HG02798 (cell line): ENCODE measurements around the gene CTTNBP2.

Source experiments
- ATAC-seq: cut with Tn5 transposase; IDR thresholded peaks from one replicate; pipeline ENCODE4 v1.9.1; 2021; ENCODE audit warnings: mild to moderate bottlenecking; ENCODE audit not compliant: unreplicated experiment, poor library complexity

CTTNBP2 gene

GRCh38 chr7:117791877-117792780 lies 81.1 kb downstream of the CTTNBP2 start:
- ATAC-seq, result peak; percentile 74

DNA sequence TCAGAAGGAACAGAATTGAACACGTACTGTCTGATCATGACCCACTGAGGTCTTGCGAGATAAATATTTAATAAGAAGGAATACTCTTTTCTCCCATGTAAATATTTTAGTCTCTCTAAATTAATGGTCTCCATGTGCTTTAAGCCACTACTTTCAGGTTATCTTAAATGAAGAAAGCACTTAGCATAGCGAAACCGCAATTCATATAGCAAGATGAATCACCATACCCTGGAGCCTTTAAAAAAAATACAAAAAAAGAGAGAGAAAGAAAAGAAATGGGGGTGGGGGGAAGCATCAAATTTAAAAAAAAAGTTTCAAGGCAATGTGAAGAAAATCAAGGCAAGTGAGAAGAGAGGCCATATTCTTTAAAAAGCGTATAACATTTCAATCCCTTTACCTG lies 82.5 kb downstream of the CTTNBP2 start:
- no peak for ATAC-seq

GRCh38 chr7:117790251-117790650 lies 83.0 kb downstream of the CTTNBP2 start:
- no peak for ATAC-seq

DNA sequence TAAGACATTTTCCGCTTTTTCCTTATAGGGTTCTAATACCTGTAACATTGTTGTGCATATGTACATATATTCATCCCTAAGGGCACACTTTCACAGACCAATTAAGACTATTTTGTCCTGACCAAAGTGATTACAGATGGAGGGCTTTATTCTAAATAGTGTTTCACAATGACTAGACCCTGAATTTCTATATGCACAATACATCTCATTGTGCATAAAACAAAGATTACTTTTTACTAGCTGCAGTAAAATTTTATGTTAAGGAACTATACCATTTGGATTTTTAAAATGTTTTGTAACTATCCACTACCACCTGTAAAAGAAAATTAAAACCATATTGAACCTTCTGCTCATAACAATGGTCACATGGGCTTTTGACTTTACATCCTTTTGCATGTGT lies 87.8 kb downstream of the CTTNBP2 start:
- no peak for ATAC-seq

- no peak for ATAC-seq
Observed at GRCh38 chr7:117784315-117784714, 88.9 kb downstream of the CTTNBP2 start.

- no peak for ATAC-seq
Observed at GRCh38 chr7:117782761-117783160, 90.5 kb downstream of the CTTNBP2 start.

GRCh38 chr7:117781707-117782106 lies 91.5 kb downstream of the CTTNBP2 start:
- ATAC-seq, result no peak

GRCh38 chr7:117780832-117781231 lies 92.4 kb downstream of the CTTNBP2 start:
- ATAC-seq, result peak; percentile 81

DNA sequence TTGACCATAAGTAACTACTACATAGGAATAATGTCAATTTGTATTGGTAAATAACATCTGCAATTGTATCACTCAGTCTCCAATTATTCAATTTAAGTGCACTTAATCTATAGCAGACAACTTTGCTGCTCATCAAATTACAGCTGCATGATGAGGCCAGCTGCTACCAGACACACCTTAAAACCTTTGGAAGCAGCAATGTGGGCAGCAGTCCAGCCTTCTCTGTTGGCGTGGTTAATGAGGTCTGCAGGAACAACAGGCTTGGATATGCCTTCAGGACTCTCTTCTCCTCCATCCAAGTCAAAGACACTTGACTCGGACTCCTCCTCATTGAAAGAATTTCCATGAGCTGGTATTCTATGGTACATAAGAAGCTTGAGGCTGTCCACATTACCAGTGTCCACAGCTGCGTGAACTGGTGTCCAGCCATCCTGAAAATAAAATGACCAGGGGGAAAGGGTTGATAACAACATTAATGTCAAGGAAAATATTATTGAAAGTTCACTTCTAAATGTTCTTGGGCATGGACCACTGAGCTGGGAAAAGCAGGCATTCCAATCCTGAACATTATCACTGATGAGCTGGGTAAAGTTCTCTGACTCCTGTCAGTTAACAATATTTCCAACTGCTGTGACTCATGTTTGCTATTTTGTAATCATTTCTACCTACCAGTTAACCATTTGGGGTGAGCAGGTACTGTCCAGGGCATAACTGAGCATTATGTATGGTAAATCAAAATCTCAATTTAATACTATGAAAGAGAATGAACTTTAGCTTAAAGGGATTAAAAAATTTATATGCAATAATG lies 95.7 kb downstream of the CTTNBP2 start:
- no peak for ATAC-seq

- ATAC-seq, result peak; percentile 31
Observed at GRCh38 chr7:117776224-117776623, 97.0 kb downstream of the CTTNBP2 start.

- ATAC-seq, result no peak
Observed at GRCh38 chr7:117775801-117776200, 97.4 kb downstream of the CTTNBP2 start.

GRCh38 chr7:117774943-117775342 lies 98.3 kb downstream of the CTTNBP2 start:
- no peak for ATAC-seq

GRCh38 chr7:117772421-117772820 lies 100.8 kb downstream of the CTTNBP2 start:
- ATAC-seq, result no peak

GRCh38 chr7:117771756-117772155 lies 101.5 kb downstream of the CTTNBP2 start:
- ATAC-seq, result no peak

DNA sequence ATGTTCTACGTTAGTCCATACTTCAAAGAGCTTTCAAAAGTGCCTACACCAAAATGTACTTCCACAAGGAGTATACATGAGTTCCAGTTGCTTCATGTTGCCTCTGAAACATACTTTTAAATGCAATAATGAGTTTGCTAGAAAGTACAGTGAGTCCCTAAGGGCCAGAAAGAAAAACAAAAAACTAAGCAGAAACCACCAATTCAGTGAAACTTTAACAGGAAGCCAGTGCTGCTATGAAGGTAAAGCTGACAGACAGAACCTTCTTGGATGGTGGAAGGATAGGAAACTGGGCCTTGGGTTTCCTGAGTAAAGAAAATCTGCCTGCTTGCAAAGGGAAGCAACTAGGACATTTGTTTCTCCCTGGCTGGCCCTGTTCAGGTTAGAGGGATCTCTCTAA lies 104.2 kb downstream of the CTTNBP2 start:
- ATAC-seq, result no peak

DNA sequence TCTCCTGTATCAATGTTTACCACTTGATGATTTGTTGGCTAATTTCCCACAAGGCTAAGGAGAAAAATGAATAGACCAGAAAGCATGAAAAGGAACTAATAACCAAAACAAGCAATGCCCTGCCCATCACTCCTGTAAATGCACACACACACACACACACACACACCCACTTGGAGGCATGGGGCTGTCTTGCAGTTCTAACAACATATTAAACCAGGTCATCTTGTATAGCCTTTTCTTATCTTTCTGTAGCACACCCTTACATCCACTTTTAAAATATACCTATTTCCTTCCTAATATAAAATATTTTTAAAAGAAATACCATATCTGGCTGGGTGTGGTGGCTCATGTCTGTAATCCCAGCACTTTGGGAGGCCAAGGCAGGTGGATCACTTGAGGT lies 105.3 kb downstream of the CTTNBP2 start:
- ATAC-seq, result no peak

DNA sequence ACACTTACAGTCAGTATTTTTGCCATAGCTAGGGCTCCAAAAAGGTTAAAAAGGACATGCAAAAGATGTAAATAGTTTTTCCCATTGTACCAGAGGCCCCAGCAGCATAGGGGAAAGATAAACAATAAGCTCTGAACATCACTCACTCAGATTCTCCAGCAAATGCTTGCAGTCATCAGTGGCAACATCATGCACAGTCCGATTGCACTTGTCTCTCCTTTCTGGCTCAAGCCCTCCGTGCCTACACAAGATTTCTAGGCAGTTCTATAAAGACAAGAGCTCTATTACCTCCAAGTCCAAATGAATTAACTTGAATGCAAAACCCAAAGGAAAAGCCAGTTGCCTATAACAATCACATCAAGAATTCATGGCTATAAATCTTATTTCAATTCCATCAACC lies 106.3 kb downstream of the CTTNBP2 start:
- ATAC-seq, result no peak

DNA sequence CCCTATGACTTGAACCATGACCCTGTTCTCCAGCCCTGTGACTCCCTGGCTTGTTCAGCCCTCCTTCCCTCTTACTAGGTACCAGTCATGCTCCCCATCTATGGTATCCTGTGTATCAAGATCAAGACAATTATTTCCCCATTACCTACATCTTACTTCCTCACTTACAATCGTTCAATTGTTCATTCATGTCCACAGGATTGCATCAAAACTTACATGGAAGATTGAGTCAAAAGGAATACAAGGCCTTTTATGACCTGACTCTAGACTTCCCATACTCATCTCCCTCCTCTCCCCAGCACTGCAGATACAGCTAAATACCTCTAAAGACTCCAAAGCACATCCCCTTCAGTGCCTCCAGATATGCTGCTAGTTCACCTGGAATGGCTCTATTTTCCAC lies 109.2 kb downstream of the CTTNBP2 start:
- no peak for ATAC-seq

GRCh38 chr7:117762055-117762454 lies 111.2 kb downstream of the CTTNBP2 start:
- no peak for ATAC-seq

DNA sequence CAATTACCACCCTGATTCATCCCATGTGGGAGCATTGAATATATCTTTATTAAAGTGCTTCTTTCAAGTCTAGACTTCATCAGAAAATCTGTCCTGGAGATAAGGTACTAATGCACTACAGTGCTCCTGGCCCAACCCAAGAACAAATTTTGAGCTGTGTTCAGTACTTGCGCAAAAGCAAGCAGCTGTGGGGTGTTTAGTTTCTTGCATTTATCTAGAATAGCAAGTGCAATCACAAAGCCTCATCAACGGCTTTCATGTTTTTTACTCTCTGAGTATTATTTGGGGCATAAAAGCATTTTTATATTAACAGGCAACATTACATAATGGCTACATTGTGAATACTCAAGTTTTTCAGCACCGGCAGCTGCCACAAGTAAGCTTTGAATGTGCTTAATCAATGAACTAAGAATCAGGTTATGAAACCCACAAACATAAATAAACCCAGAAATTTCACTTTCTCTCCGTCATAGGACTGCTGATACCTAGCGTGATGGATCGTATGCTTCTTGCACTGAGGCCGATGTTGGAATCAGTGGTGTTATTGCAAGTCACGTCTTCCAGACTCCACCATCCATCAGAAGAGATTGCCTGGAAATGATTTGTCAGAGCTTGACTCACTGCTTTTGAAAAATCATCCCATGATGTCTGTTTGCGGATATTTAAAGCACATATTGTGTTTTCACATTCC lies 113.1 kb downstream of the CTTNBP2 start:
- no peak for ATAC-seq

DNA sequence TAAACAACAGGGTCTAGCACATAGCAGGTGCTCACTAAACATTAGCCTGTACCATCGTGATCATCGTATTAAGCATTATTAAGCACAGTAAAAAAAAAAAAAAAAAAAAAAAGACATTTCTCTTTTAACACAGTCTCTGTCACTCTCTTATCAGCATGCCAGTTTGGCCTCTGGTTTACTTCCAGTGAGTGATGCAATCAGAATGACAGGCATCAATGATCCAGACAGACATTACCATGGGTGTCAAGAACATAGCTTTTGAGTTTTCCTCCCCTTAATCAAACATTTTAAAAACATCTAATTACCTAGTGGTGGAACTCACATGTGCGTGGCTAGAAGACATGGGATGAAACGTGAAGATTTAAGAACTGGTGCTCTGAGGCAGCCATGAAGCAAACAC lies 115.8 kb downstream of the CTTNBP2 start:
- ATAC-seq, result no peak
